ENCODE measurements around the gene ANO6.

ANO6 gene

GRCh38 chr12:45406988-45407850, 191.3 kb downstream of the ANO6 start:
- no peak for DNase-seq

- DNase-seq: no peak
Measured at GRCh38 chr12:45407981-45408728, 192.3 kb downstream of the ANO6 start.

- no peak for DNase-seq
Measured at GRCh38 chr12:45408729-45409114, 192.8 kb downstream of the ANO6 start.

- peak in 1 of 51 donors; percentile 2 for DNase-seq
Measured at GRCh38 chr12:45409966-45410365, 194.1 kb downstream of the ANO6 start.

- DNase-seq: no peak
Measured at GRCh38 chr12:45411626-45412025, 195.7 kb downstream of the ANO6 start.

- peak in 1 of 51 donors; percentile 11 for DNase-seq
Measured at GRCh38 chr12:45415393-45415817, 199.5 kb downstream of the ANO6 start.

GRCh38 chr12:45416126-45416525, 200.2 kb downstream of the ANO6 start:
- DNase-seq: no peak

GRCh38 chr12:45418520-45418919, 202.6 kb downstream of the ANO6 start:
- DNase-seq: no peak

GRCh38 chr12:45419317-45419814, 203.5 kb downstream of the ANO6 start:
- DNase-seq: no peak

- DNase-seq: no peak
Measured at GRCh38 chr12:45421736-45422135, 205.8 kb downstream of the ANO6 start.

GRCh38 chr12:45423931-45424330, 208.0 kb downstream of the ANO6 start:
- no peak for DNase-seq

- no peak for DNase-seq
Measured at GRCh38 chr12:45425426-45425825, 209.5 kb downstream of the ANO6 start.

GRCh38 chr12:45426294-45426693, 210.4 kb downstream of the ANO6 start:
- DNase-seq: no peak

- DNase-seq: no peak
Measured at GRCh38 chr12:45427042-45427441, 211.1 kb downstream of the ANO6 start.

GRCh38 chr12:45429831-45430230, 213.9 kb downstream of the ANO6 start:
- no peak for DNase-seq

GRCh38 chr12:45431126-45431525, 215.2 kb downstream of the ANO6 start:
- DNase-seq: no peak

- no peak for DNase-seq
Measured at GRCh38 chr12:45432710-45433109, 216.8 kb downstream of the ANO6 start.

GRCh38 chr12:45433441-45433868, 217.6 kb downstream of the ANO6 start:
- no peak for DNase-seq

GRCh38 chr12:45434094-45434493, 218.2 kb downstream of the ANO6 start:
- no peak for DNase-seq

- DNase-seq: peak in 3 of 51 donors; percentile 1 to 12 (median 4)
Measured at GRCh38 chr12:45435945-45436710, 220.2 kb downstream of the ANO6 start.

GRCh38 chr12:45439039-45439438, 223.1 kb downstream of the ANO6 start:
- DNase-seq: no peak

- DNase-seq: no peak
Measured at GRCh38 chr12:45446013-45446412, 230.1 kb downstream of the ANO6 start.
